Chondrocyte (in vitro differentiated cells): ENCODE measurements around the gene GRK5. TPM values are rescaled to one million over a fixed set of nuclear protein-coding genes. Genes with fewer than 3 reads are reported as not detected.

Source experiments
- DNase-seq: peaks from one replicate; pipeline ENCODE4 v3.0.0; 2021; ENCODE audit warnings: mixed read lengths, low spot score
- H3K27ac Mint-ChIP-seq: one replicate; pipeline ENCODE4 v1.8.0; 2021; ENCODE audit warnings: mild to moderate bottlenecking, moderate library complexity, mixed read lengths; ENCODE audit not compliant: unreplicated experiment
- H3K27me3 Mint-ChIP-seq: 2 replicates; pipeline ENCODE4 v1.8.0; 2021; ENCODE audit warnings: low read depth, mixed read lengths
- H3K36me3 Mint-ChIP-seq: 2 replicates; pipeline ENCODE4 v1.8.0; 2021; ENCODE audit warnings: low read depth, mixed read lengths
- H3K4me1 Mint-ChIP-seq: 2 replicates; pipeline ENCODE4 v1.8.0; 2021; ENCODE audit warnings: low read depth, mild to moderate bottlenecking, mixed read lengths
- H3K4me3 Mint-ChIP-seq: one replicate; pipeline ENCODE4 v1.8.0; 2021; ENCODE audit warnings: mild to moderate bottlenecking, moderate library complexity, mixed read lengths; ENCODE audit not compliant: unreplicated experiment
- H3K9me3 Mint-ChIP-seq: 2 replicates; pipeline ENCODE4 v1.8.0; 2021; ENCODE audit warnings: low read depth, mixed read lengths
- total RNA-seq: library from RNA; stranded (reverse); gene quantifications from 3 replicates; pipeline ENCODE4 v1.2.1, GENCODE V29; 2021
- TF ChIP-seq, protein P1 (sequence below): fragments of 200-600 bp; sonication (generic); IDR thresholded peaks from 2 replicates; pipeline ENCODE4 v1.5.0; 2021; ENCODE audit warnings: antibody characterized with exemption, mild to moderate bottlenecking, moderate library complexity

The GRK5 gene
- total RNA-seq, 1 donor from 2014 or later: 16.4 TPM

DNA sequence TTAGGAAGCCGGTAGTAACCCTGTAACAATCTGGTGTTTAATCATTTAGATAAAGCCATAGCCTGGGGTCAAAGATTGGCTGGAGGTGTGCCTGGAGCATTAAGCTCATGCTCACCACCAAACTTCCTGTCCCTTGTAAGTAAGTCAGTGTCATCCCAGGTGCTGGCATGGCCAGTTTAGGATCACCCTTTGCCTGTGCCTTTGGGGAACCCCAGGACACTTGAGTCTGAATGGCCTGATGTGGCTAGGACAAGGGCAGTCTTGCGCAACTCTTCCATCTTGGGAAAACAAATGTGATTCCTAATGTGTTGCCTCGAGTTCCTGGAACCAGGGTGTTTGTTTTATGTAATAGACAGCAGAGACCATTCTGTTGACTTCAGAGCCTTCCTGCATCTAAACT, 154.8 kb downstream of the GRK5 start:
- H3K27ac Mint-ChIP-seq: no peak overlapping the region
- no peak overlapping the region for H3K4me3 Mint-ChIP-seq
- peaks cover 17% of the 10 kb centered on the region for H3K4me1 Mint-ChIP-seq
- H3K9me3 Mint-ChIP-seq: no peaks in the 10 kb centered on the region
- no peak for DNase-seq
- no peaks in the 10 kb centered on the region for H3K36me3 Mint-ChIP-seq
- TF ChIP-seq, protein P1, sequence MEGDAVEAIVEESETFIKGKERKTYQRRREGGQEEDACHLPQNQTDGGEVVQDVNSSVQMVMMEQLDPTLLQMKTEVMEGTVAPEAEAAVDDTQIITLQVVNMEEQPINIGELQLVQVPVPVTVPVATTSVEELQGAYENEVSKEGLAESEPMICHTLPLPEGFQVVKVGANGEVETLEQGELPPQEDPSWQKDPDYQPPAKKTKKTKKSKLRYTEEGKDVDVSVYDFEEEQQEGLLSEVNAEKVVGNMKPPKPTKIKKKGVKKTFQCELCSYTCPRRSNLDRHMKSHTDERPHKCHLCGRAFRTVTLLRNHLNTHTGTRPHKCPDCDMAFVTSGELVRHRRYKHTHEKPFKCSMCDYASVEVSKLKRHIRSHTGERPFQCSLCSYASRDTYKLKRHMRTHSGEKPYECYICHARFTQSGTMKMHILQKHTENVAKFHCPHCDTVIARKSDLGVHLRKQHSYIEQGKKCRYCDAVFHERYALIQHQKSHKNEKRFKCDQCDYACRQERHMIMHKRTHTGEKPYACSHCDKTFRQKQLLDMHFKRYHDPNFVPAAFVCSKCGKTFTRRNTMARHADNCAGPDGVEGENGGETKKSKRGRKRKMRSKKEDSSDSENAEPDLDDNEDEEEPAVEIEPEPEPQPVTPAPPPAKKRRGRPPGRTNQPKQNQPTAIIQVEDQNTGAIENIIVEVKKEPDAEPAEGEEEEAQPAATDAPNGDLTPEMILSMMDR: no peak
- H3K27me3 Mint-ChIP-seq: no peaks in the 10 kb centered on the region

DNA sequence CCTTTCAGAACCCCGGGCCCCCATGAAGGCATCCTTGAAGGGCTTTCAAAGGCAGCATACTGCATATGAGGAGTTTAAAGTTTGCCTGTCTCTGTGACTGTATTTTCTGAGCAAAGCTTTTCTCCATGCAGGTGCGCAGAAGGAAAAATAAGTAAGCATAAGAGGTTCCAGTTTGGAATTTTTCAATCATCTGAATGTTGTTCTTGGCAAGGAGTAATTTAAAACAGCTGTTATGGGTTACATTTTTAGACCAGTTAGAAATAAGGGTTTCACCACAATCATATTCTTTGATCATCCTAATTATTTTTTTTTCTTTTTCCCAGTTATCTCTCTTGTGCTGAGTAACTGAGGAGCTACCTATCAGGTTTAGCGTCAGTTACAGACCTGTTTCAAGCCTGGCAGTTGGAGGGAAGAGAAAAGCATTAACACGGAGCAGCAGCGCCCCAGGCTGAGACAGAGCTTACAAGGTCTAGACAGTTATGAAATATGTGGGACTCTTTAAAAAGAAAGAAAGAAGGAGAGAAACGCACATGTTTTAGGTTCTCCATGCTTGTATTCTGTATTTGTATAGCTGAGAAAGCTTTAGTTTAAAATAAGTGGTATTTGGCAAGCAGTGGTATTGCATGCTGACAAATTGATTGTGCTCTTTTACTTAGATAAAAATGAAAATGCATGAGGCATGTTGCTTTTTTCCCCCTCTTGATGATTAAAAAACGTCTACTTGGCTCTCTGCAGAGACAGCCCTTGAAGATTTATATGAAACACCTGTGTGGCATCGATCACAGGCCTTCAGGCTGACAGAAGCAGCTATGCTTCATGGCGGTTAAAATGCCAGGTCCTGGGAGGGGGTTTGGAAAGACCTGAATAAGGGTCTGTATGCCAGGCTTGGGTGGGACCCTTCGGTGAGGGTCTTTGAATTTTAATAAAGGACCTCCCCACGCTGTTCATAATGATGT, 157.6 kb downstream of the GRK5 start:
- Mint-ChIP-seq H3K27me3 (no peaks in the 10 kb centered on the region), H3K4me3 (no peak overlapping the region), H3K9me3 (no peaks in the 10 kb centered on the region), H3K36me3 (no peaks in the 10 kb centered on the region), H3K27ac (no peak overlapping the region), H3K4me1 (peaks cover 18% of the 10 kb centered on the region)
- TF ChIP-seq, protein P1: peak; percentile 66
- no peak for DNase-seq

DNA sequence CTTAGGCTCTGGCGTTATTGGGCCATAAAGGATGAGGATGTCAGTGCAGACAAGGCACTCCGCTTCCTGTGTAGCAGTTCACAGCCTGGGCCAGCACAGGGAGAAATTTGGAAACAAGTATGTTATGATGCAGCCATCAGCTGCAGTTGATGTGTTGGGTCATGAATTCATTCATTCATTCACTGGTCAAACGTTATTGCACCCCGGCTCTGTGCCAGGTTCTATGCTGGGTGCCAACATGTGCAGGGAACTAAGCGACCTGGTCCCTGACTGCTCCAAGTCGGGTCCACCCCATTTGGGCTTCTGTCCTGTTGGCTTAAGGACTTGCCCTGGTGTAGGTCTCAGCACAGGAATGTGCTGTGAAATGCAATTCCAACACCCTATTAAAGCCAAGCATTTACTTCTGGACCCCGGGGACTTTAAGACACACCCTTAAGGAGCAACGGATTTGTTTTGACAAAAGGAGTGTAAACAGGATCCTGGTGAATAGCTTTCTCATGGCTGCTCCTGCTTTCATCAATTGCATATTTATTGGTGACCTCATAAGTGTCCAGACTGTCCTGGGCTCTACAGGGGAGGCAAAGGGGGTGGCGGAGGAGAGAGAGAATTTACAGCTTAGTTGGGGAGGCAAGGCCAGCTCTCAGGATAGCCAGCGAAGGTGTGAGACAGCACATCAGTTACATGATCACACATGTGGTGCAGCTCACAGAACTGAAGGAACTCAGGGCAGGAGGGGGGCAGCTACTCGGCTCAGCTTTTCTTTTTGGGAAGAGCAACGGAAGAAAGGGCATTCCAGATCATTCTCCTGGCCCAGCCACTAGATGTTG, 158.6 kb downstream of the GRK5 start:
- H3K36me3 Mint-ChIP-seq: no peaks in the 10 kb centered on the region
- no peaks in the 10 kb centered on the region for H3K9me3 Mint-ChIP-seq
- DNase-seq: no peak
- peaks cover 28% of the 10 kb centered on the region for H3K4me1 Mint-ChIP-seq
- TF ChIP-seq, protein P1: no peak
- H3K27ac Mint-ChIP-seq: no peak overlapping the region
- no peaks in the 10 kb centered on the region for H3K27me3 Mint-ChIP-seq
- H3K4me3 Mint-ChIP-seq: no peak overlapping the region

DNA sequence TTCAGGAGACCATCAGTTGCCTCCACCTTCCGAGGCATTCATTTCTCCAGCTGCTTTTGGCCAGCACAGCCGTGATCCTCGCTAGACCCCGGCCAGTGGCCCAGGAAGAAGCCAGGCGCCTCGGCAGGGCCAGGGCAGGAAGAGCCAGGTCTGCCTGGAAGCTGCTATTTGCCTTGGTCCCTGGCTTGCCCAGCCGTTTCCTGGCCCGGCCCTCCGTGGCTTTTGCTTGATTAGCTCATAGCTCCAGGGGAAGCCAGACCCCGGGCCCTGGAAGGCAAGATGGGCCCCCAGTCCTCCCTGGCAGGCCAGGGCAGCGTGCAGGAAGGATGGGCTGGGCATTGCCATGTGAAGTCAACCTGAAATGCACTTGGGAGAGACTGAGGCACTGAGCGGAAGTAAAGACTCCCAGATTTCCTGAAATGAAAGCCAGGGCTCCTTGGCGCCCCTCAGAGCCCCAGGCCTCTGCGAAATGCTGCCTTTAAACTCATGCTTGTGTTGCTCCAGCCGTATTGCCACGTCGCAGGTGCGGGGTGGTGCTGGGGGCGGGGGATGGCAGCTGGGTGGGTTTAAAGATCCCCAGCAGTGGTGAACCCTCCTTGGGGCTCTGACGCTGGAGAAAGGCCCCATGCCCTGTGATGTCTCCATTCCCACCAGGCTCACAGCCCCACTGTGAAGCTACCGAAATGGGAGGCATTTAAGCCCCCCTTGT, 160.6 kb downstream of the GRK5 start:
- Mint-ChIP-seq H3K36me3 (no peaks in the 10 kb centered on the region), H3K4me3 (no peak overlapping the region), H3K27me3 (no peaks in the 10 kb centered on the region), H3K27ac (no peak overlapping the region), H3K4me1 (peaks cover 35% of the 10 kb centered on the region), H3K9me3 (no peaks in the 10 kb centered on the region)
- DNase-seq: peak; percentile 66
- TF ChIP-seq, protein P1: no peak

DNA sequence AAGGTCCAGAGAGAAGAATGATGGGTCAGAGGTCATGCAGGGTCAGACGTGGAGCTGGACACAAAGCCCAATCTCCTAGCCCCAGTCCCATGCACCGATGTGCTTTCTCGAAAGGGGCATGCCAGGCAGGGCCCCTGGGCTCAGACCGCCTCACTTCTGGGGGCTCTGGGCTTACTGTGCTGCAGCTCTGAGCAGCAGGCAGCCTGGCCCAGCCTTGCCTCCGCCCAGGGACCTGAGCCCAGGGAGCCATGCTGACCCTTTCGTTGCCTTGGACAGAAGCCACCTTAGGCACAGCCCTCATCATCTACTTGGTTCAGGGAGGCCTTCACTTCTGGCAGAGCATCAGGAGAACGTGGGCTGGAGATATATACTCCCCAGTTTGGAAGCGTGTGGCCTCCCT, 161.2 kb downstream of the GRK5 start:
- Mint-ChIP-seq H3K27ac (no peak overlapping the region), H3K27me3 (no peaks in the 10 kb centered on the region), H3K4me3 (no peak overlapping the region), H3K9me3 (no peaks in the 10 kb centered on the region), H3K36me3 (no peaks in the 10 kb centered on the region), H3K4me1 (peaks cover 35% of the 10 kb centered on the region)
- TF ChIP-seq, protein P1: no peak
- DNase-seq: peak; percentile 68
